Left lung (tissue), 10 donors: Measurements from ENCODE around the gene MOB2. TPM values are rescaled to one million over a fixed set of nuclear protein-coding genes. Genes with fewer than 3 reads are reported as not detected.

ENCODE experiments used
- ATAC-seq: fragments of 200-7000 bp; cut with Tn5 transposase; one replicate; pipeline ENCODE4 v1.9.1; 2020; ENCODE audit warnings: moderate library complexity
- DNase-seq, 4 donors: peaks; one replicate each; pipeline ENCODE4 v3.0.0-alpha.2; 2013 to 2020
- H3K27ac ChIP-seq, 2 donors: fragments of 200-600 bp; sonication (generic) in 1 of 2; one replicate each; pipeline versions ENCODE4 v1.5.0 to v1.8.0; 2020 to 2021
- H3K27me3 ChIP-seq, 2 donors: fragments of 200-600 bp; sonication (generic) in 1 of 2; one replicate each; pipeline versions ENCODE4 v1.5.0 to v1.8.0; 2020 to 2021
- H3K36me3 ChIP-seq, 2 donors: fragments of 200-600 bp; sonication (generic) in 1 of 2; one replicate each; pipeline versions ENCODE4 v1.5.0 to v1.8.0; 2020 to 2021
- H3K4me1 ChIP-seq, 2 donors: fragments of 200-600 bp; one replicate each; pipeline ENCODE4 v1.8.0; 2021
- H3K4me3 ChIP-seq, 2 donors: fragments of 200-600 bp; sonication (generic) in 1 of 2; one replicate each; pipeline versions ENCODE4 v1.5.0 to v1.8.0; 2020 to 2021; ENCODE audit warnings: mild to moderate bottlenecking in 1 of 2
- H3K9me3 ChIP-seq, 2 donors: fragments of 200-600 bp; sonication (generic) in 1 of 2; one replicate each; pipeline versions ENCODE4 v1.5.0 to v1.8.0; 2020 to 2021
- intact Hi-C, 2 donors: fragments of 100-400 bp; cut with DNase I; formaldehyde crosslinking; loops; one replicate each; pipeline versions ENCODE4 v1.11.2 to v1.14.2; 2022
- polyA plus RNA-seq, 6 donors: library from polyadenylated mRNA; unstranded; fragments of 120-200 nt; gene quantifications; one replicate each; pipeline ENCODE4 v1.2.1, GENCODE V29; 2013; ENCODE audit not compliant: insufficient read length in 6 of 6
- total RNA-seq, 2 donors: library from RNA; stranded (reverse); fragmentation: NEBNext Ultra II Directional; extraction: Animal tissue kit (Norgen Biotek cat#: 25700); gene quantifications; one replicate each; pipeline ENCODE4 v1.2.1, GENCODE V29; 2021
- TF ChIP-seq, protein P1 (sequence below), 2 donors: fragments of 200-600 bp; sonication (generic) in 1 of 2; IDR thresholded peaks; one replicate each; pipeline versions ENCODE4 v1.5.0 to v1.8.0; 2021; ENCODE audit warnings: antibody characterized with exemption in 2 of 2
- donor health status: DM: no; HTN: yes; CAD: no.
- donor health status: DM: no; HTN: no; CAD: no.

Gene MOB2
- total and polyA plus RNA-seq, 8 donors, result 36.1 to 41.3 (median 37.3) TPM

DNA sequence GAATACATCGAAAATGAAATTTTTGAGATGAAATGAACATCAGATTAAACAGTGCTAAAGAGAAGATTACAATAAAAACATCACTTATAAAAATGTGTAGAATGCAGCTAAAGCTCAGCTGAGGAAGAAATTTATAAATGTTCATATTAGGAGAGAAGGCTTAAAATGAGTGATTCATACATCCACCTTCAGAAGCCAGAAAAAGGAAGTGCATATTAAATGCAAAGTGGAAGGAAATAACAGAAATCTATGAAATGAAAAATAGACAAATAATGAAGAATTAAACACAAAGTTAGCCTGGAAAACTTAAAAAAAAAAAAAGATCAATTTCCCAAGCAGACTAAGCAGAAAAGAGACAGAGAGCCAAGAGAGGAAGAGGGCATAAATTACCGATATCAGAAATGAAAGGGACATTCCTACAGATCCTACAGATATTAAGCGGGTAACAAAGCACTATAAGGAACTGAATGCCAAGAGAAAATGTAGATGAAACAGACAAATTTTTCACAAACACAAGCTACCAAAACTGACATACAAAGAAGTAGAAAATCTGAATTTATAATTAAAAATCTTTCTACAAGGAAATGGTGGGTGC lies 7.2 kb upstream of the MOB2 start:
- H3K4me3 ChIP-seq, result no peak overlapping the region
- no peaks in the 10 kb centered on the region for H3K36me3 ChIP-seq
- no peaks in the 10 kb centered on the region for H3K9me3 ChIP-seq
- ATAC-seq (no peak), DNase-seq (no peak)
- intact Hi-C loops, result no loop called here
- peaks cover 0 to 30% of the 10 kb centered on the region in 2 donors for H3K4me1 ChIP-seq
- no peak overlapping the region for H3K27ac ChIP-seq
- no peaks in the 10 kb centered on the region for H3K27me3 ChIP-seq
- TF ChIP-seq, protein P1, sequence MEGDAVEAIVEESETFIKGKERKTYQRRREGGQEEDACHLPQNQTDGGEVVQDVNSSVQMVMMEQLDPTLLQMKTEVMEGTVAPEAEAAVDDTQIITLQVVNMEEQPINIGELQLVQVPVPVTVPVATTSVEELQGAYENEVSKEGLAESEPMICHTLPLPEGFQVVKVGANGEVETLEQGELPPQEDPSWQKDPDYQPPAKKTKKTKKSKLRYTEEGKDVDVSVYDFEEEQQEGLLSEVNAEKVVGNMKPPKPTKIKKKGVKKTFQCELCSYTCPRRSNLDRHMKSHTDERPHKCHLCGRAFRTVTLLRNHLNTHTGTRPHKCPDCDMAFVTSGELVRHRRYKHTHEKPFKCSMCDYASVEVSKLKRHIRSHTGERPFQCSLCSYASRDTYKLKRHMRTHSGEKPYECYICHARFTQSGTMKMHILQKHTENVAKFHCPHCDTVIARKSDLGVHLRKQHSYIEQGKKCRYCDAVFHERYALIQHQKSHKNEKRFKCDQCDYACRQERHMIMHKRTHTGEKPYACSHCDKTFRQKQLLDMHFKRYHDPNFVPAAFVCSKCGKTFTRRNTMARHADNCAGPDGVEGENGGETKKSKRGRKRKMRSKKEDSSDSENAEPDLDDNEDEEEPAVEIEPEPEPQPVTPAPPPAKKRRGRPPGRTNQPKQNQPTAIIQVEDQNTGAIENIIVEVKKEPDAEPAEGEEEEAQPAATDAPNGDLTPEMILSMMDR (IDR thresholded peaks at IDR 0.05), result no peak

DNA sequence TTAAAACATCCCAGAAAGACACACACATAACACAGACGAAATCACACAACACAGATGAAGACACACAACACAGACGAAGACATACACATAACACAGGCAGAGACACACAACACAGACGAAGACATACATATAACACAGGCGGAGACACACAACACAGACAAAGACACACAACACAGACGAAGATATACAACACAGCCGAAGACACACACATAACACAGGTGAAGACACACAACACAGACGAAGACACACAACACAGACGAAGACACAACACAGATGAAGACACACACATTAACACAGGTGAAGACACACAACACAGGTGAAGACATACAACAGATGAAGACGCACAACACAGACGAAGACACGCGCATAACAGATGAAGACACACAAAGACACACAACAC lies 4.8 kb upstream of the MOB2 start:
- TF ChIP-seq, protein P1 (IDR thresholded peaks at IDR 0.05), result no peak
- no peak for ATAC-seq
- no peak for DNase-seq
- Histone ChIP-seq H3K4me3 (no peak overlapping the region), H3K4me1 (peaks cover 8 to 43% of the 10 kb centered on the region in 2 donors), H3K27ac (no peak overlapping the region), H3K9me3 (no peaks in the 10 kb centered on the region), H3K27me3 (no peaks in the 10 kb centered on the region), H3K36me3 (no peaks in the 10 kb centered on the region)
- intact Hi-C loops, result no loop called here

DNA sequence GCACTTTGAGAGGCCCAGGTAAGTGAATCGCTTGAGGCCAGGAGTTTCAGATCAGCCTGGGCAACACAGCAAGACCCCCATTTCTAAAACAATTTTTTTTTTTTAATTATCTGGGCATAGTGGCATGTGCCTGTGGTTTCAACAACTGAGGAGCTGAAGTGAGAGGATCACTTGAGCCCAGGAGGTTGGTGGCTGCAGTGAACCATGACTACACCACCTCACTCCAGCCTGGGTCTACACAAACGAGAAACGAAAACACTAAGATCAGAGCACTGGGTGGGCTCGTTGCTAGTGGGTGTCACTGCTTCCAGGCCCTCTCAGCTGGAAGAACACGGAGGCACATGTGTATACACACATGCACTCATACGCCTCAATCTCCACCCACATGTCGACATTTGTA lies 4.1 kb upstream of the MOB2 start:
- H3K36me3 ChIP-seq, result no peaks in the 10 kb centered on the region
- H3K9me3 ChIP-seq, result no peaks in the 10 kb centered on the region
- no peak for ATAC-seq
- intact Hi-C loops, result no loop called here
- peaks cover 15 to 50% of the 10 kb centered on the region in 2 donors for H3K4me1 ChIP-seq
- TF ChIP-seq, protein P1 (IDR thresholded peaks at IDR 0.05), result no peak
- no peak for DNase-seq
- H3K27me3 ChIP-seq, result no peaks in the 10 kb centered on the region
- H3K27ac ChIP-seq, result no peak overlapping the region
- no peak overlapping the region for H3K4me3 ChIP-seq

DNA sequence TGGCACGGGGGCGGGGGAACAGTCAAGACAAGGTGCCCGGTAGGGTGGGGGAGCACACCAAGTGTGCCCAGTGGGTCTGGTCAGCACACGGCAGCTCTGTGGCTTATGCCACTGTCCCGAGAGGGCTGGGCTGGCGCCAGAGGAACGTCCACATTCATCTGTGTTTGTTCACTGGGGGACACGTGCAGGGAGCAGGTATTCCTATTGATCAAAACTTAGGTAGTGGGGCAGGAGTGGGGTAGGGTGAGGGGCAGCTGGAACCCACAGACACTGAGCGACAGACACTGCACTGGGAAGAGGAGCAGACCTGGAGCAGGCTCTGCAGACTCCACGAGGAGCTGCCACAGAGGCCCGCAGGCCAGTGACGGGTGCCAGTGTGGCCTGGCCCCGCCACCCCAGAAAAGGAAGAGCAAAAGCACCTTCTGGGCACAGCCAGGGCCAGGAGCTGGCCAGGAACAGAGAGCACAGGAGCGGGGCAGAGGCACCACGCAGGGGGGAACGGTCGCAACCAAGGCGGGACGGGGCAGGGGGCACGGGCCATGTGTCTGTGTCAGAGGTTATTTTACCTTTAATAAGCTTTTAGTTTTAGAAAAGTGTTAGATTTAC lies 2.1 kb upstream of the MOB2 start:
- ATAC-seq, result no peak
- TF ChIP-seq, protein P1 (IDR thresholded peaks at IDR 0.05), result no peak
- intact Hi-C loops, result no loop called here
- H3K36me3 ChIP-seq, result no peaks in the 10 kb centered on the region
- no peaks in the 10 kb centered on the region for H3K9me3 ChIP-seq
- no peak overlapping the region for H3K4me3 ChIP-seq
- no peaks in the 10 kb centered on the region for H3K27me3 ChIP-seq
- peak in 1 of 4 donors; percentile 73 for DNase-seq
- no peak overlapping the region for H3K27ac ChIP-seq
- H3K4me1 ChIP-seq, result peaks cover 15 to 57% of the 10 kb centered on the region in 2 donors

DNA sequence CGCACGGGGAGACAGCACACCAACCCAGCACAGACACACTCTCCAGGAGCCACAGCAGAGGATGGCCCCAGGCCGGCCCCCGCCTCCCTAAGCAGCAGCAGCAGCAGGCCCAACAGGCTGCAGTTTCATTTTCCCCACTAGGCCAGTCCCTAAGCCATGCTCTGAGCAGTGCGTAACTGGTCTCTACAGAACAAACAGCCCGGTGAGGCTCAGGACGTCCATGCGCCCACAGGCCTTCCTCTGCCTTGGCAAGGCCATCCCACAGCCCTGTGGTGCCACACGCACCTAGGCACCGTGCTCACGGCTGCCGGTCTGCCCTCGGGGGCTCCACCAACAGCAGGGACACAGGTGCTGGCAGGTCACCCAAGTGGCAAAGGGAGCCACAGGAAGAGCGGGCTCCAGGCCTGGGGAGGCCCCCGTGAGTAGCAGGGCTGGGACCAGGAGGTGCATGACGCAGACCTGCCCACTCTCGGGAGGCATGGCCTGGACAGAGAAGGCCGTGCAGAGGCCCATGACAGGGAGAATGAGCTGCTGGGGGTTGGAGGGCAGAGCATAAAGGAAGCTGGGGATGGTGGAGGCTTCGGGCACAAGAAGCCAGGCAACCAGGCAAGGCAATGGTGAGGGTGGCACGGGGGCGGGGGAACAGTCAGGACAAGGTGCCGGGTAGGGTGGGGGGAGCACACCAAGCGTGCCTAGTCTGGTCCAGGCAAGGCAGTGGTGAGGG lies 1.4 kb upstream of the MOB2 start:
- Histone ChIP-seq H3K27ac (no peak overlapping the region), H3K27me3 (no peaks in the 10 kb centered on the region), H3K36me3 (no peaks in the 10 kb centered on the region), H3K4me3 (no peak overlapping the region), H3K4me1 (peaks cover 15 to 57% of the 10 kb centered on the region in 2 donors), H3K9me3 (no peaks in the 10 kb centered on the region)
- TF ChIP-seq, protein P1 (IDR thresholded peaks at IDR 0.05), result no peak
- intact Hi-C loops, result no loop called here
- DNase-seq, result peak in 1 of 4 donors; percentile 60
- ATAC-seq, result no peak
